ENCODE data around the gene RTP4. TPM values are rescaled to one million over a fixed set of nuclear protein-coding genes. Genes with fewer than 3 reads are reported as not detected.

RTP4 gene
- total and polyA plus RNA-seq, 2 donors (not counting 3 experiments of a cell fraction or from before 2014, with no cell fraction given), result 0.12 to 0.22 TPM

DNA sequence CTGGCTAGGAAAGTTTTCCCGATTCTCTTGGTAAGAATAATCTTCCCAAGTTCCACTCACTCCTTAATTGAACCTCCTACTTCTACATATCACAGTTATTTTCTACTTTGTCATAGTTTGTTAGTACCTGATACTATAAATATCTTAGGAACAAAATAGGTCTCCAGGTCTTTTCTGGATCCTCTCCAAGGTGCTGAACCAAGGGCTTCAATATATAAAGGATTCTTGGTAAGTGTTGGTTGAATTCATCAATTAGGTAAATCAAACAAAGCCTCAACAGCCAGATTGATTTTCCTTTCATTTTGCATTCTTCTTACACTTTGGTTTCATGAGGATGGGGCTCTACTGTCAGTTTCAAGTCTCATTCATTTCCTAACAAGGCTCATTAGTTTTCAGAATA is 27.6 kb upstream of the RTP4 start:
- no TSS peak for BruUV-seq (replicated peaks)
- POLR2A ChIA-PET, result no interaction called here
- Histone ChIP-seq H3K9me1 (replicated peaks; ENCODE audit: control insufficient read depth, extremely low read depth, insufficient read depth, low read length) (no peaks in the 10 kb centered on the region), H3K9ac (replicated peaks; ENCODE audit: extremely low read depth, insufficient read depth, low read length) (no peak overlapping the region), H2AFZ (ENCODE audit: low read depth, low read length) (no peak overlapping the region), H3K4me1 (ENCODE audit: control insufficient read depth, extremely low read depth, insufficient read depth, low read length) (no peaks in the 10 kb centered on the region), H3K4me2 (ENCODE audit: insufficient read depth, low read length) (no peak overlapping the region), H3K79me2 (ENCODE audit: control insufficient read depth, insufficient read depth, low read length) (no peaks in the 10 kb centered on the region), H3K36me3 (ENCODE audit: control insufficient read depth in 2 of 2, extremely low read depth in 1 of 2, insufficient read depth in 2 of 2, low read length in 2 of 2) (no peaks in the 10 kb centered on the region), H3K9me3 (replicated peaks; ENCODE audit: control insufficient read depth, insufficient read depth, low read length) (no peaks in the 10 kb centered on the region), H4K20me1 (replicated peaks; ENCODE audit: control insufficient read depth, extremely low read depth, insufficient read depth, low read length) (no peaks in the 10 kb centered on the region), H3K27me3 (ENCODE audit: control insufficient read depth in 2 of 2, insufficient read depth in 2 of 2, low read length in 2 of 2) (no peaks in the 10 kb centered on the region), H3K4me3 (replicated peaks in 1 of 3; ENCODE audit: insufficient read depth in 1 of 3, low read depth in 1 of 3, low read length in 3 of 3) (no peak overlapping the region), H3K27ac (ENCODE audit: insufficient read depth, low read depth, low read length) (no peak overlapping the region)
- CTCF ChIA-PET, result interaction anchor here (0.9 kb wide), 1 partner anchor 42 kb away, joined by 3 read pairs; no protein-coding TSS in a partner anchor
- DNase-seq (ENCODE audit: low read depth, low spot score), result no peak
- intact Hi-C loops (cut with micrococcal nuclease), result no loop called here
- TF ChIP-seq POLR2AphosphoS5 (IDR thresholded peaks at IDR 0.05; ENCODE audit: insufficient read depth, low read depth, low read length) (no peak), MYC (IDR thresholded peaks at IDR 0.05; ENCODE audit: low read depth, low read length) (no peak), GATA2 (IDR thresholded peaks at IDR 0.05; ENCODE audit: insufficient read depth, insufficient read length, low read depth, low read length) (no peak), FOS (IDR thresholded peaks at IDR 0.05; ENCODE audit: borderline replicate concordance, insufficient read depth, low read length) (no peak), POLR2A (IDR thresholded peaks at IDR 0.05; ENCODE audit: low read depth, low read length) (no peak), JUN (IDR thresholded peaks at IDR 0.05; ENCODE audit: borderline replicate concordance, insufficient read depth, insufficient read length, low read depth) (no peak)
- TF ChIP-seq, protein P1, sequence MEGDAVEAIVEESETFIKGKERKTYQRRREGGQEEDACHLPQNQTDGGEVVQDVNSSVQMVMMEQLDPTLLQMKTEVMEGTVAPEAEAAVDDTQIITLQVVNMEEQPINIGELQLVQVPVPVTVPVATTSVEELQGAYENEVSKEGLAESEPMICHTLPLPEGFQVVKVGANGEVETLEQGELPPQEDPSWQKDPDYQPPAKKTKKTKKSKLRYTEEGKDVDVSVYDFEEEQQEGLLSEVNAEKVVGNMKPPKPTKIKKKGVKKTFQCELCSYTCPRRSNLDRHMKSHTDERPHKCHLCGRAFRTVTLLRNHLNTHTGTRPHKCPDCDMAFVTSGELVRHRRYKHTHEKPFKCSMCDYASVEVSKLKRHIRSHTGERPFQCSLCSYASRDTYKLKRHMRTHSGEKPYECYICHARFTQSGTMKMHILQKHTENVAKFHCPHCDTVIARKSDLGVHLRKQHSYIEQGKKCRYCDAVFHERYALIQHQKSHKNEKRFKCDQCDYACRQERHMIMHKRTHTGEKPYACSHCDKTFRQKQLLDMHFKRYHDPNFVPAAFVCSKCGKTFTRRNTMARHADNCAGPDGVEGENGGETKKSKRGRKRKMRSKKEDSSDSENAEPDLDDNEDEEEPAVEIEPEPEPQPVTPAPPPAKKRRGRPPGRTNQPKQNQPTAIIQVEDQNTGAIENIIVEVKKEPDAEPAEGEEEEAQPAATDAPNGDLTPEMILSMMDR (IDR thresholded peaks at IDR 0.05; ENCODE audit: extremely low read depth in 1 of 2, insufficient read depth in 1 of 2, low read depth in 1 of 2, low read length in 2 of 2), result no peak
- TF ChIP-seq, protein P2, sequence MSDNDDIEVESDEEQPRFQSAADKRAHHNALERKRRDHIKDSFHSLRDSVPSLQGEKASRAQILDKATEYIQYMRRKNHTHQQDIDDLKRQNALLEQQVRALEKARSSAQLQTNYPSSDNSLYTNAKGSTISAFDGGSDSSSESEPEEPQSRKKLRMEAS (IDR thresholded peaks at IDR 0.05; ENCODE audit: insufficient read depth, insufficient read length), result no peak
- dilution Hi-C loops (cut with MboI; ENCODE audit: extremely low pct_ligation_motif_present, low sequenced_read_pairs), result no loop called here
- FAIRE-seq, result no peak
